OCI-LY7 (cell line): ENCODE data around the gene ZIC4. TPM values are rescaled to one million over a fixed set of nuclear protein-coding genes. Genes with fewer than 3 reads are reported as not detected.

ENCODE experiments used
- BruUV-seq: library from RNA; stranded (reverse); fragments of 400-500 nt; replicated peaks from 2 replicates; lab custom pipeline; 2021; lab: Mats Ljungman, UMichigan
- CTCF ChIA-PET: fragments of 300-600 bp; sonication (Branson Sonifier 250); formaldehyde crosslinking; loops from one replicate; lab custom pipeline; 2022; ENCODE audit warnings: antibody characterized with exemption; ENCODE audit not compliant: unreplicated experiment; lab: Charles Lee
- POLR2A ChIA-PET: fragments of 300-600 bp; sonication (Branson Sonifier 250); formaldehyde crosslinking; loops from one replicate; lab custom pipeline; 2022; ENCODE audit warnings: antibody characterized with exemption; lab: Charles Lee
- DNase-seq: peaks from one replicate; pipeline ENCODE4 v3.0.0-alpha.2; 2015; ENCODE audit warnings: low spot score
- H2AFZ ChIP-seq: fragments of 200-600 bp; sonication (generic), shearing (Covaris generic); 2 replicates; pipeline ENCODE4 v1.6.1; 2014; ENCODE audit warnings: mild to moderate bottlenecking, antibody characterized with exemption, low read length, moderate library complexity
- H3K27ac ChIP-seq: fragments of 200-600 bp; sonication (generic); 2 replicates; pipeline ENCODE4 v1.5.1; 2014; ENCODE audit warnings: mixed run types, low read depth, mild to moderate bottlenecking, moderate library complexity, low read length, inconsistent platforms; ENCODE audit not compliant: poor library complexity, severe bottlenecking
- H3K36me3 ChIP-seq: fragments of 200-600 bp; sonication (generic); 2 replicates; pipeline ENCODE4 v1.6.1; 2014; ENCODE audit warnings: mild to moderate bottlenecking, antibody characterized with exemption, low read length, moderate library complexity, mixed read lengths; ENCODE audit not compliant: insufficient read depth
- H3K4me1 ChIP-seq: fragments of 200-600 bp; sonication (generic); 2 replicates; pipeline ENCODE4 v1.5.1; 2014; ENCODE audit warnings: mild to moderate bottlenecking, low read length; ENCODE audit not compliant: insufficient read depth, poor library complexity, severe bottlenecking
- H3K4me2 ChIP-seq: fragments of 200-600 bp; sonication (generic); 2 replicates; pipeline ENCODE4 v1.6.1; 2014; ENCODE audit warnings: mild to moderate bottlenecking, low read length
- H3K4me3 ChIP-seq: fragments of 200-600 bp; sonication (generic); 2 replicates; pipeline ENCODE4 v1.5.1; 2014; ENCODE audit warnings: mild to moderate bottlenecking, low read depth, low read length; ENCODE audit not compliant: poor library complexity, severe bottlenecking
- H3K79me2 ChIP-seq: fragments of 200-600 bp; sonication (generic); 2 replicates; pipeline ENCODE4 v1.6.1; 2016; ENCODE audit warnings: low read depth, mild to moderate bottlenecking, low read length, moderate library complexity, mixed read lengths; ENCODE audit not compliant: insufficient read depth
- H3K9me2 ChIP-seq: fragments of 200-600 bp; sonication (generic); 2 replicates; pipeline ENCODE4 v1.6.1; 2016; ENCODE audit warnings: mild to moderate bottlenecking, low read length, mixed read lengths; ENCODE audit not compliant: insufficient read depth
- H3K9me3 ChIP-seq: fragments of 200-600 bp; sonication (generic); 2 replicates; pipeline ENCODE4 v1.6.1; 2014; ENCODE audit warnings: mild to moderate bottlenecking, mixed run types, low read length, mixed read lengths
- H4K20me1 ChIP-seq: fragments of 200-600 bp; sonication (generic); 2 replicates; pipeline ENCODE4 v1.6.1; 2014; ENCODE audit warnings: mild to moderate bottlenecking, antibody characterized with exemption, low read length, moderate library complexity, mixed read lengths; ENCODE audit not compliant: insufficient read depth
- CTCF ChIP-seq: fragments of 200-600 bp; sonication (generic); conservative IDR thresholded peaks from 2 replicates; pipeline ENCODE4 v1.5.1; 2014; ENCODE audit warnings: mild to moderate bottlenecking, antibody characterized with exemption, low read length, moderate library complexity, mixed read lengths
- EZH2phosphoT487 ChIP-seq: fragments of 200-600 bp; sonication (generic); IDR thresholded peaks from 2 replicates; pipeline ENCODE4 v1.6.1; 2018; ENCODE audit warnings: low read depth, borderline replicate concordance, mild to moderate bottlenecking, mixed run types, antibody characterized with exemption, low read length, moderate library complexity, mixed read lengths
- intact Hi-C: fragments of 100-400 bp; cut with micrococcal nuclease; formaldehyde crosslinking; loops from one replicate; pipeline ENCODE4 v1.10.0; 2022; ENCODE audit not compliant: unreplicated experiment
- total RNA-seq, 2 experiments: library from RNA; depleted of rRNA in 1 of 2; stranded (reverse); fragments of >200 nt in 1 of 2; shearing (Covaris generic) in 1 of 2; gene quantifications; 2 replicates each; pipeline ENCODE4 v1.2.3, GENCODE V29; 2014 to 2022

The ZIC4 gene
- total RNA-seq, 2 experiments from 2014 or later: not detected

- Histone ChIP-seq H3K36me3 (no peaks in the 10 kb centered on the region), H3K79me2 (no peaks in the 10 kb centered on the region), H3K9me3 (no peaks in the 10 kb centered on the region), H3K27ac (no peak overlapping the region), H3K9me2 (no peaks in the 10 kb centered on the region), H3K4me1 (no peaks in the 10 kb centered on the region), H2AFZ (no peak overlapping the region), H4K20me1 (no peaks in the 10 kb centered on the region), H3K4me2 (no peak overlapping the region), H3K4me3 (no peak overlapping the region)
- no peak for DNase-seq
- no peak for TF ChIP-seq EZH2phosphoT487
- TF ChIP-seq CTCF: no peak
- ChIA-PET CTCF (no interaction called here), POLR2A (no interaction called here)
- intact Hi-C loops: no loop called here
- no TSS peak for BruUV-seq
Observed at GRCh38 chr3:147387885-147388699, 18.3 kb downstream of the ZIC4 start.

- DNase-seq: no peak
Observed at GRCh38 chr3:147387291-147387884, 19.0 kb downstream of the ZIC4 start.

More at GRCh38 chr3:147387291-147387884, 19.0 kb downstream of the ZIC4 start:
- Histone ChIP-seq H3K27ac (no peak overlapping the region), H3K4me2 (no peak overlapping the region), H3K36me3 (no peaks in the 10 kb centered on the region), H4K20me1 (no peaks in the 10 kb centered on the region), H3K4me1 (no peaks in the 10 kb centered on the region), H3K9me3 (no peaks in the 10 kb centered on the region), H3K4me3 (no peak overlapping the region), H3K9me2 (no peaks in the 10 kb centered on the region), H3K79me2 (no peaks in the 10 kb centered on the region), H2AFZ (no peak overlapping the region)
- CTCF ChIA-PET: no interaction called here
- POLR2A ChIA-PET: no interaction called here
- no TSS peak for BruUV-seq
- TF ChIP-seq CTCF (no peak), EZH2phosphoT487 (no peak)
- intact Hi-C loops: no loop called here
